Kidney (tissue), 14 donors: ENCODE measurements around the gene ESRRB. TPM values are rescaled to one million over a fixed set of nuclear protein-coding genes. Genes with fewer than 3 reads are reported as not detected.

Experiments used
- DNase-seq, 5 donors: peaks; one replicate each; pipeline ENCODE4 v3.0.0-alpha.2; 2013 to 2020
- FAIRE-seq: peaks from 2 replicates; lab custom pipeline; 2012; peaks lifted over from hg19 to GRCh38; lab: Jason Lieb, UNC
- H3K27ac ChIP-seq, 2 donors: one replicate each; pipeline ENCODE4 v1.7.0; 2013; ENCODE audit warnings: low read depth in 2 of 2, low read length in 2 of 2, inconsistent platforms in 1 of 2
- H3K27me3 ChIP-seq: one replicate; pipeline ENCODE4 v1.7.1; 2013; ENCODE audit warnings: low read length, inconsistent platforms; ENCODE audit not compliant: control insufficient read depth, insufficient read depth
- H3K36me3 ChIP-seq, 3 donors: one replicate each; pipeline versions ENCODE4 v1.7.0 to v1.7.1; 2013; ENCODE audit warnings: low read length in 3 of 3, control low read depth in 1 of 3, inconsistent platforms in 1 of 3; ENCODE audit not compliant: insufficient read depth in 3 of 3, control insufficient read depth in 2 of 3
- H3K4me1 ChIP-seq, 3 donors: one replicate each; pipeline versions ENCODE4 v1.7.0 to v1.7.1; 2013; ENCODE audit warnings: low read length in 3 of 3, inconsistent platforms in 1 of 3, low read depth in 1 of 3; ENCODE audit not compliant: control insufficient read depth in 2 of 3, insufficient read depth in 2 of 3
- H3K4me3 ChIP-seq, 3 donors: one replicate each; pipeline versions ENCODE4 v1.7.0 to v1.8.1; 2013; ENCODE audit warnings: low read length in 3 of 3, control low read depth in 1 of 3, inconsistent platforms in 1 of 3
- H3K9ac ChIP-seq, 3 donors: one replicate each; pipeline versions ENCODE4 v1.7.0 to v1.7.1; 2013; ENCODE audit warnings: low read length in 3 of 3, control low read depth in 1 of 3, inconsistent platforms in 1 of 3
- H3K9me3 ChIP-seq, 3 donors: one replicate each; pipeline versions ENCODE4 v1.7.0 to v1.7.1; 2013; ENCODE audit warnings: low read length in 3 of 3, control low read depth in 1 of 3, inconsistent platforms in 1 of 3; ENCODE audit not compliant: control insufficient read depth in 2 of 3, insufficient read depth in 1 of 3
- CTCF ChIP-seq: IDR thresholded peaks from 3 replicates; pipeline ENCODE4 v1.5.1; 2012; ENCODE audit warnings: mild to moderate bottlenecking, moderate library complexity, borderline replicate concordance; ENCODE audit not compliant: insufficient read depth; ENCODE audit errors: extremely low read depth
- intact Hi-C: fragments of 100-400 bp; cut with DNase I; formaldehyde crosslinking; loops from one replicate; pipeline ENCODE4 v1.11.1; 2022
- polyA plus RNA-seq: library from polyadenylated mRNA; stranded (reverse); fragments of 350-450 nt; fragmentation: Illumina TruSeq; extraction: RNeasy Lipid Tissue Mini Kit (QIAGEN cat#74804); gene quantifications from one replicate; pipeline ENCODE4 v1.2.3, GENCODE V29; 2014; ENCODE audit warnings: low read depth, low replicate concordance; ENCODE audit not compliant: insufficient read depth
- total RNA-seq: library from RNA; stranded (reverse); fragmentation: NEBNext Ultra II Directional; extraction: Animal tissue kit (Norgen Biotek cat#: 25700); gene quantifications from one replicate; pipeline ENCODE4 v1.2.1, GENCODE V29; 2021
- donor health status: control.
- donor health status: control.
- donor health status: control.
- donor health status: control.
- donor health status: control.
- donor health status: DM: yes; HTN: yes; CAD: no.
- donor health status: Normal renal cell carcinoma (clear cell type).

ESRRB gene
- total and polyA plus RNA-seq, 2 donors from 2014 or later: 3.9 to 19.1 TPM

GRCh38 chr14:76354310-76354709 lies 21.6 kb upstream of the ESRRB start:
- peaks cover 0 to 4% (median 0%) of the 10 kb centered on the region in 3 donors for H3K4me1 ChIP-seq
- TF ChIP-seq CTCF: no peak
- DNase-seq (no peak), FAIRE-seq (no peak)
- H3K27ac ChIP-seq: no peak overlapping the region
- no peaks in the 10 kb centered on the region for H3K9me3 ChIP-seq
- no peak overlapping the region for H3K4me3 ChIP-seq
- intact Hi-C loops: no loop called here
- H3K36me3 ChIP-seq: no peaks in the 10 kb centered on the region
- no peaks in the 10 kb centered on the region for H3K27me3 ChIP-seq
- H3K9ac ChIP-seq: no peak overlapping the region

GRCh38 chr14:76355771-76356170 lies 20.2 kb upstream of the ESRRB start:
- H3K4me3 ChIP-seq: no peak overlapping the region
- DNase-seq: no peak
- no peak for FAIRE-seq
- H3K9me3 ChIP-seq: no peaks in the 10 kb centered on the region
- no peaks in the 10 kb centered on the region for H3K36me3 ChIP-seq
- TF ChIP-seq CTCF: no peak
- intact Hi-C loops: no loop called here
- H3K27ac ChIP-seq: no peak overlapping the region
- peaks cover 0 to 3% (median 0%) of the 10 kb centered on the region in 3 donors for H3K4me1 ChIP-seq
- H3K9ac ChIP-seq: no peak overlapping the region
- no peaks in the 10 kb centered on the region for H3K27me3 ChIP-seq

- H3K27ac ChIP-seq: no peak overlapping the region
- intact Hi-C loops: no loop called here
- H3K36me3 ChIP-seq: no peaks in the 10 kb centered on the region
- no peaks in the 10 kb centered on the region for H3K9me3 ChIP-seq
- H3K4me3 ChIP-seq: no peak overlapping the region
- H3K27me3 ChIP-seq: no peaks in the 10 kb centered on the region
- H3K4me1 ChIP-seq: no peaks in the 10 kb centered on the region
- H3K9ac ChIP-seq: no peak overlapping the region
- FAIRE-seq (no peak), DNase-seq (no peak)
- TF ChIP-seq CTCF: no peak
These were observed 4.9 kb upstream of the ESRRB start for GRCh38 chr14:76371066-76371465.

- no peak overlapping the region for H3K27ac ChIP-seq
These were observed 2.5 kb upstream of the ESRRB start for GRCh38 chr14:76373456-76373855.

More at GRCh38 chr14:76373456-76373855, 2.5 kb upstream of the ESRRB start:
- no peak for DNase-seq
- Histone ChIP-seq H3K9ac (no peak overlapping the region), H3K36me3 (no peaks in the 10 kb centered on the region), H3K4me3 (no peak overlapping the region), H3K9me3 (no peaks in the 10 kb centered on the region), H3K4me1 (peaks cover 0 to 4% (median 3%) of the 10 kb centered on the region in 3 donors), H3K27me3 (peaks cover 21% of the 10 kb centered on the region)
- no peak for TF ChIP-seq CTCF
- FAIRE-seq: no peak
- intact Hi-C loops: no loop called here
